ENCODE measurements around the gene VAT1L. TPM values are rescaled to one million over a fixed set of nuclear protein-coding genes. Genes with fewer than 3 reads are reported as not detected.

VAT1L gene
- total and polyA plus RNA-seq, 10 donors = 0.02 to 0.23 (median 0.10) TPM; not detected in 4

DNA sequence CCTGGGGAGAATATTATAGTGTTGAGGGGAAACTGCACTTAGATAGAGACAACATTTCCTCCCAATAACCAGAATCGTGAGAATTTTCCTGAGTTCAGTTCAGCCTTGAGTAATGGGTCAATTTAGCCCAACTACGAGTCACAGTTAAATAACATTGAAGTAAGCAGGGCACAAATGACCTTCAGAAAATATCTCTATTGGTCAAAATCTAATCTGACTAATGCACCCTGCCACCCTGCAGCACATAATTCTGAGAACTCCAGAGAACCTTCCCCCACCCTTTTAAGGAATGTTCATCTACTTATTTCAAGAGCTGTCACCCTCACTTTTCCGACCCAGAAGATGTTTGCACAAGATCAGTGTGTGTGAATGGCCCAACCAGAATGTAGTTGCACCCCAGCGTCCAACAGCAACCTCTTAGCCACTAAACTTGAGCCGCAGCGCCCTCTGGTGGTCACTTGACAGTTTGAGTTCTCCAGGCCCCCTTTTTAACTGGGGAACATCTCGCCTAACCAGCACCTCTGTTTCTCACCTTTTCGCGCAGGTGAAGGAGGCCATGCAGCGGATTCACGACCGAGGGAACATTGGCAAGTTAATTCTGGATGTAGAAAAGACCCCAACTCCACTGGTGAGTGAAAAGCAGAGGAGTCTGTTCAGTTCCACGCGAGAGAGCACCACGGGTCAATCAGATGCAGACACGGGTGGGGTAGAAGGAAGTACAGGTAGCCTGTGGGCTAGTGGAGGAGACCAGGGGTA is 183.1 kb downstream of the VAT1L start:
- intact Hi-C loops (cut with DNase I; ENCODE audit: low total_unique reads) = loop anchor here (1.0 kb wide), 1 partner anchor 296 kb away; no protein-coding TSS in a partner anchor
- TF ChIP-seq, protein P1, sequence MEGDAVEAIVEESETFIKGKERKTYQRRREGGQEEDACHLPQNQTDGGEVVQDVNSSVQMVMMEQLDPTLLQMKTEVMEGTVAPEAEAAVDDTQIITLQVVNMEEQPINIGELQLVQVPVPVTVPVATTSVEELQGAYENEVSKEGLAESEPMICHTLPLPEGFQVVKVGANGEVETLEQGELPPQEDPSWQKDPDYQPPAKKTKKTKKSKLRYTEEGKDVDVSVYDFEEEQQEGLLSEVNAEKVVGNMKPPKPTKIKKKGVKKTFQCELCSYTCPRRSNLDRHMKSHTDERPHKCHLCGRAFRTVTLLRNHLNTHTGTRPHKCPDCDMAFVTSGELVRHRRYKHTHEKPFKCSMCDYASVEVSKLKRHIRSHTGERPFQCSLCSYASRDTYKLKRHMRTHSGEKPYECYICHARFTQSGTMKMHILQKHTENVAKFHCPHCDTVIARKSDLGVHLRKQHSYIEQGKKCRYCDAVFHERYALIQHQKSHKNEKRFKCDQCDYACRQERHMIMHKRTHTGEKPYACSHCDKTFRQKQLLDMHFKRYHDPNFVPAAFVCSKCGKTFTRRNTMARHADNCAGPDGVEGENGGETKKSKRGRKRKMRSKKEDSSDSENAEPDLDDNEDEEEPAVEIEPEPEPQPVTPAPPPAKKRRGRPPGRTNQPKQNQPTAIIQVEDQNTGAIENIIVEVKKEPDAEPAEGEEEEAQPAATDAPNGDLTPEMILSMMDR (IDR thresholded peaks at IDR 0.05 in 8 of 11, conservative IDR thresholded peaks at IDR 0.05 in 3 of 11) = peak; percentile 47 to 80 (median 74)
- TF ChIP-seq POLR2AphosphoS5 (IDR thresholded peaks at IDR 0.05) = no peak
- Histone ChIP-seq H3K9me3 (no peaks in the 10 kb centered on the region), H3K4me1 (no peaks in the 10 kb centered on the region), H3K27me3 (replicated peaks in 1 of 7) (peaks cover 0 to 27% (median 0%) of the 10 kb centered on the region in 7 donors), H3K36me3 (no peaks in the 10 kb centered on the region), H3K4me3 (no peak overlapping the region), H3K27ac (no peak overlapping the region)
- 25 to 33% (median 31%) methylated on average over 16 of the region's 16 CpGs for WGBS, 5 donors
- DNase-seq = peak; percentile 90

GRCh38 chr16:77972062-77972392 is 183.7 kb downstream of the VAT1L start:
- DNase-seq = no peak
- TF ChIP-seq, protein P1 (IDR thresholded peaks at IDR 0.05 in 8 of 11, conservative IDR thresholded peaks at IDR 0.05 in 3 of 11) = no peak
- TF ChIP-seq POLR2A (IDR thresholded peaks at IDR 0.05) = no peak
- no peak for TF ChIP-seq POLR2AphosphoS5 (IDR thresholded peaks at IDR 0.05)
- Histone ChIP-seq H3K27me3 (replicated peaks in 1 of 7) (peaks cover 0 to 29% (median 0%) of the 10 kb centered on the region in 7 donors), H3K4me1 (no peaks in the 10 kb centered on the region), H3K36me3 (no peaks in the 10 kb centered on the region), H3K27ac (no peak overlapping the region), H3K9me3 (no peaks in the 10 kb centered on the region), H3K4me3 (no peak overlapping the region)
- intact Hi-C loops (cut with DNase I; ENCODE audit: low total_unique reads) = no loop called here
- 58 to 86% (median 63%) methylated on average over 1 of the region's 1 CpG for WGBS, 5 donors

DNA sequence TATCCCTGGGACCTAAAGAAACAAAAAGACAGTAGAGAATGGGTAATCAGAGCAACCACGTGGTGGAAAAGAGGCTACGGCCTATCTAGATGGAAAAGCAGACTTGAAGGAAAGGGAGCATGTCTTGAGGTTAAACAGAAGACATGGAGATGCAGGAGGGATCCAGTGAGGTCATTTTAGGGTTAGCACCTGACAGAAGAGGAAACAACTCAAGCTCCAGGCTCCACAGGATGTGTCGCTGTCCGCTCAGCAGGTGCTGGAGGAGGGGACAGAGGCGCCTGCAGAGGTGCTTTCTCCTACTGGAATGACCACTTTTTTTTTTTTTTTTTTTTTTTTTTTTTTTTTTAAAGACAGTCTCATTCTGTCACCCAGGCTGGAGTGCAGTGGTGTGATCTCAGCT is 186.5 kb downstream of the VAT1L start:
- no peaks in the 10 kb centered on the region for H3K4me1 ChIP-seq
- DNase-seq = no peak
- TF ChIP-seq POLR2AphosphoS5 (IDR thresholded peaks at IDR 0.05) (no peak), POLR2A (IDR thresholded peaks at IDR 0.05) (no peak)
- TF ChIP-seq, protein P1 (IDR thresholded peaks at IDR 0.05 in 8 of 11, conservative IDR thresholded peaks at IDR 0.05 in 3 of 11) = no peak
- no peaks in the 10 kb centered on the region for H3K36me3 ChIP-seq
- no peak overlapping the region for H3K4me3 ChIP-seq
- WGBS, 5 donors = 67 to 78% (median 72%) methylated on average over 5 of the region's 5 CpGs
- intact Hi-C loops (cut with DNase I; ENCODE audit: low total_unique reads) = no loop called here
- H3K9me3 ChIP-seq = no peaks in the 10 kb centered on the region
- no peak overlapping the region for H3K27ac ChIP-seq
- H3K27me3 ChIP-seq (replicated peaks in 1 of 7) = peaks cover 0 to 36% (median 0%) of the 10 kb centered on the region in 7 donors

GRCh38 chr16:77975942-77976341 is 187.6 kb downstream of the VAT1L start:
- H3K27ac ChIP-seq = no peak overlapping the region
- no peaks in the 10 kb centered on the region for H3K36me3 ChIP-seq
- no peak overlapping the region for H3K4me3 ChIP-seq
- H3K27me3 ChIP-seq (replicated peaks in 1 of 7) = peaks cover 0 to 36% (median 0%) of the 10 kb centered on the region in 7 donors
- no peak for DNase-seq
- WGBS, 5 donors = 48 to 84% (median 68%) methylated on average over 3 of the region's 3 CpGs
- no peaks in the 10 kb centered on the region for H3K9me3 ChIP-seq
- intact Hi-C loops (cut with DNase I; ENCODE audit: low total_unique reads) = no loop called here
- no peaks in the 10 kb centered on the region for H3K4me1 ChIP-seq
- no peak for TF ChIP-seq POLR2A (IDR thresholded peaks at IDR 0.05)
- TF ChIP-seq, protein P1 (IDR thresholded peaks at IDR 0.05 in 8 of 11, conservative IDR thresholded peaks at IDR 0.05 in 3 of 11) = no peak
- TF ChIP-seq POLR2AphosphoS5 (IDR thresholded peaks at IDR 0.05) = no peak

All from spleen (tissue), 11 donors.